Transverse colon (tissue), 4 donors: ENCODE measurements around the gene PRKCH. TPM values are rescaled to one million over a fixed set of nuclear protein-coding genes. Genes with fewer than 3 reads are reported as not detected.

Experiments used
- DNase-seq: peaks from one replicate; pipeline ENCODE4 v3.0.0-alpha.2; 2019
- H3K27ac ChIP-seq, 4 donors: fragments of 200-600 bp; sonication (generic); 2 replicates each; pipeline ENCODE4 v1.5.1; 2016 to 2018; ENCODE audit warnings: inconsistent platforms in 4 of 4
- H3K27me3 ChIP-seq: fragments of 200-600 bp; sonication (generic); 2 replicates; pipeline ENCODE4 v1.5.1; 2017; ENCODE audit warnings: inconsistent platforms
- H3K36me3 ChIP-seq, 4 donors: fragments of 200-600 bp; sonication (generic); 2 replicates each; pipeline ENCODE4 v1.5.1; 2017 to 2019; ENCODE audit warnings: inconsistent platforms in 4 of 4
- H3K4me1 ChIP-seq, 4 donors: fragments of 200-600 bp; sonication (generic); 2 replicates each; pipeline ENCODE4 v1.5.1; 2017 to 2020; ENCODE audit warnings: inconsistent platforms in 4 of 4
- H3K4me3 ChIP-seq, 4 donors: fragments of 200-600 bp; sonication (generic); 1 replicate in 1 of 4; 2 replicates in 3 of 4; pipeline versions ENCODE4 v1.5.1 to v1.6.1; 2017 to 2019; ENCODE audit warnings: inconsistent platforms in 4 of 4
- H3K9me3 ChIP-seq, 2 donors: fragments of 200-600 bp; sonication (generic); 2 replicates each; pipeline ENCODE4 v1.5.1; 2017 to 2019; ENCODE audit warnings: inconsistent platforms in 2 of 2
- CTCF ChIP-seq, 5 experiments: fragments of 200-600 bp in 3 of 5; fragments of 450-650 bp in 2 of 5; sonication (generic) in 3 of 5; IDR thresholded peaks; 1 replicate in 2 of 5; 2 replicates in 3 of 5; pipeline ENCODE4 v1.5.1; 2016 to 2017; ENCODE audit warnings: antibody characterized with exemption in 5 of 5, inconsistent platforms in 3 of 5, mild to moderate bottlenecking in 2 of 5, moderate library complexity in 1 of 5
- EP300 ChIP-seq: sonication (generic); formaldehyde crosslinking; IDR thresholded peaks from one replicate; pipeline ENCODE4 v1.6.1; 2017; ENCODE audit warnings: antibody characterized with exemption, low read depth
- POLR2A ChIP-seq: fragments of 450-650 bp; IDR thresholded peaks from one replicate; pipeline ENCODE4 v1.6.1; 2016; ENCODE audit warnings: antibody characterized with exemption, mild to moderate bottlenecking, moderate library complexity
- POLR2AphosphoS5 ChIP-seq, 3 donors: sonication (generic); formaldehyde crosslinking; IDR thresholded peaks; one replicate each; pipeline ENCODE4 v1.6.1; 2016; ENCODE audit warnings: antibody characterized with exemption in 3 of 3
- WGBS, 2 donors: methylation state at CpG; one replicate each; pipeline ENCODE4 v1.1.5; 2018; ENCODE audit warnings: low coverage in 1 of 2; 5-methylcytosine and 5-hydroxymethylcytosine counted together
- in situ Hi-C, 4 donors: fragments of 200-750 bp; cut with MboI; loops; one replicate each; pipeline versions ENCODE4 v1.15.0 to v1.15.1; 2017; ENCODE audit warnings: low sequenced_read_pairs in 3 of 4, low pct_ligation_motif_present in 1 of 4, low pct_unique_long_range_greater_than_20kb in 1 of 4
- intact Hi-C: fragments of 100-400 bp; cut with DNase I; formaldehyde crosslinking; loops from one replicate; pipeline ENCODE4 v1.15.1; 2023; ENCODE audit warnings: low total_unique reads
- total RNA-seq, 4 donors: library from RNA; depleted of rRNA; stranded (reverse); fragments of >200 nt; gene quantifications; one replicate each; pipeline ENCODE4 v1.1.0, GENCODE V29; 2016

Gene PRKCH
- total RNA-seq, 4 donors from 2014 or later, result 12.4 to 38.9 (median 27.0) TPM

GRCh38 chr14:61479746-61480502, 158.5 kb downstream of the PRKCH start:
- no peak for TF ChIP-seq EP300
- no peak for TF ChIP-seq POLR2A
- TF ChIP-seq CTCF (IDR thresholded peaks at IDR 0.05), result no peak
- TF ChIP-seq POLR2AphosphoS5 (IDR thresholded peaks at IDR 0.05), result no peak
- peak overlapping the region; percentile 73 to 81 (median 79) for H3K27ac ChIP-seq
- H3K36me3 ChIP-seq, result no peaks in the 10 kb centered on the region
- WGBS, 2 donors, result 80% methylated on average over 3 of the region's 3 CpGs; no CpG with 5 or more reads in 1 of the 2 donors
- in situ Hi-C loops, result no loop called here
- no peaks in the 10 kb centered on the region for H3K9me3 ChIP-seq
- H3K4me3 ChIP-seq, result no peak overlapping the region
- H3K4me1 ChIP-seq, result peaks cover 10 to 43% (median 21%) of the 10 kb centered on the region in 4 donors
- no peaks in the 10 kb centered on the region for H3K27me3 ChIP-seq
- no peak for DNase-seq
- intact Hi-C loops, result no loop called here

- TF ChIP-seq EP300 (no peak), POLR2A (no peak), POLR2AphosphoS5 (IDR thresholded peaks at IDR 0.05) (no peak), CTCF (IDR thresholded peaks at IDR 0.05) (no peak)
- in situ Hi-C loops, result no loop called here
- H3K4me1 ChIP-seq, result peaks cover 10 to 35% (median 20%) of the 10 kb centered on the region in 4 donors
- no peak for DNase-seq
- H3K9me3 ChIP-seq, result no peaks in the 10 kb centered on the region
- no peaks in the 10 kb centered on the region for H3K36me3 ChIP-seq
- no peak overlapping the region for H3K27ac ChIP-seq
- H3K27me3 ChIP-seq, result no peaks in the 10 kb centered on the region
- WGBS, 2 donors, result 91 to 93% methylated on average over 3 to 8 of the region's 8 CpGs
- intact Hi-C loops, result no loop called here
- H3K4me3 ChIP-seq, result no peak overlapping the region
Observed at GRCh38 chr14:61480704-61481285, 159.4 kb downstream of the PRKCH start.

- no peaks in the 10 kb centered on the region for H3K9me3 ChIP-seq
- H3K36me3 ChIP-seq, result no peaks in the 10 kb centered on the region
- DNase-seq, result no peak
- H3K27me3 ChIP-seq, result no peaks in the 10 kb centered on the region
- 79 to 95% methylated on average over 5 of the region's 5 CpGs for WGBS, 2 donors
- H3K27ac ChIP-seq, result no peak overlapping the region
- TF ChIP-seq EP300, result no peak
- TF ChIP-seq POLR2AphosphoS5 (IDR thresholded peaks at IDR 0.05), result no peak
- TF ChIP-seq POLR2A, result no peak
- no peak for TF ChIP-seq CTCF (IDR thresholded peaks at IDR 0.05)
- H3K4me3 ChIP-seq, result no peak overlapping the region
- intact Hi-C loops (no loop called here), in situ Hi-C loops (no loop called here)
- peaks cover 9 to 32% (median 15%) of the 10 kb centered on the region in 4 donors for H3K4me1 ChIP-seq
Observed at GRCh38 chr14:61481701-61482100, 160.3 kb downstream of the PRKCH start.

- no peaks in the 10 kb centered on the region for H3K9me3 ChIP-seq
- in situ Hi-C loops, result no loop called here
- no peaks in the 10 kb centered on the region for H3K36me3 ChIP-seq
- TF ChIP-seq POLR2A (no peak), EP300 (no peak), CTCF (IDR thresholded peaks at IDR 0.05) (no peak), POLR2AphosphoS5 (IDR thresholded peaks at IDR 0.05) (no peak)
- H3K4me1 ChIP-seq, result peaks cover 9 to 24% (median 11%) of the 10 kb centered on the region in 4 donors
- no peak for DNase-seq
- 74 to 85% methylated on average over 6 to 8 of the region's 8 CpGs for WGBS, 2 donors
- intact Hi-C loops, result no loop called here
- no peak overlapping the region for H3K27ac ChIP-seq
- H3K27me3 ChIP-seq, result no peaks in the 10 kb centered on the region
- H3K4me3 ChIP-seq, result no peak overlapping the region
Observed at GRCh38 chr14:61482348-61483206, 161.2 kb downstream of the PRKCH start.
